BE2C (cell line): ENCODE measurements around the gene TMTC3.

Experiments used
- DNase-seq: peaks from one replicate; pipeline ENCODE4 v3.0.0-alpha.2; 2020
- H3K27me3 ChIP-seq: fragments of 250-450 bp; sonication (Bioruptor Pico); 2 replicates; pipeline ENCODE4 v1.5.1; 2020; ENCODE audit warnings: mild to moderate bottlenecking
- H3K36me3 ChIP-seq: fragments of 250-450 bp; sonication (Bioruptor Pico); 2 replicates; pipeline ENCODE4 v1.5.1; 2020; ENCODE audit warnings: mild to moderate bottlenecking
- H3K4me1 ChIP-seq: fragments of 250-450 bp; sonication (Bioruptor Pico); 2 replicates; pipeline ENCODE4 v1.5.1; 2020
- H3K4me3 ChIP-seq: 2 replicates; pipeline ENCODE4 v1.5.1; 2011; ENCODE audit warnings: low read depth, low read length
- H3K9me3 ChIP-seq: fragments of 250-450 bp; sonication (Bioruptor Pico); 2 replicates; pipeline ENCODE4 v1.5.1; 2020
- CTCF ChIP-seq: IDR thresholded peaks from 2 replicates; pipeline ENCODE4 v1.5.1; 2012; ENCODE audit warnings: mild to moderate bottlenecking, low read depth, low read length

Gene TMTC3

GRCh38 chr12:88142610-88142991 is 494 bp downstream of the TMTC3 start:
- DNase-seq = peak; percentile 18
- Histone ChIP-seq H3K9me3 (no peaks in the 10 kb centered on the region), H3K36me3 (no peaks in the 10 kb centered on the region), H3K4me3 (peak overlapping the region; percentile 98), H3K27me3 (no peaks in the 10 kb centered on the region), H3K4me1 (no peaks in the 10 kb centered on the region)
- TF ChIP-seq CTCF = no peak

GRCh38 chr12:88144037-88144436 is 1.9 kb downstream of the TMTC3 start:
- no peaks in the 10 kb centered on the region for H3K36me3 ChIP-seq
- H3K9me3 ChIP-seq = no peaks in the 10 kb centered on the region
- TF ChIP-seq CTCF = no peak
- H3K4me3 ChIP-seq = no peak overlapping the region
- H3K4me1 ChIP-seq = no peaks in the 10 kb centered on the region
- no peak for DNase-seq
- H3K27me3 ChIP-seq = no peaks in the 10 kb centered on the region

- Histone ChIP-seq H3K27me3 (no peaks in the 10 kb centered on the region), H3K4me3 (no peak overlapping the region), H3K9me3 (no peaks in the 10 kb centered on the region), H3K36me3 (no peaks in the 10 kb centered on the region), H3K4me1 (no peaks in the 10 kb centered on the region)
- no peak for TF ChIP-seq CTCF
- DNase-seq = no peak
Observed at GRCh38 chr12:88144546-88145468, 2.7 kb downstream of the TMTC3 start.

GRCh38 chr12:88145567-88146505 is 3.7 kb downstream of the TMTC3 start:
- no peaks in the 10 kb centered on the region for H3K27me3 ChIP-seq
- H3K4me1 ChIP-seq = no peaks in the 10 kb centered on the region
- H3K9me3 ChIP-seq = no peaks in the 10 kb centered on the region
- no peak for DNase-seq
- H3K4me3 ChIP-seq = no peak overlapping the region
- no peaks in the 10 kb centered on the region for H3K36me3 ChIP-seq
- TF ChIP-seq CTCF = no peak

- H3K9me3 ChIP-seq = no peaks in the 10 kb centered on the region
- H3K4me1 ChIP-seq = no peaks in the 10 kb centered on the region
- DNase-seq = no peak
- no peaks in the 10 kb centered on the region for H3K36me3 ChIP-seq
- H3K4me3 ChIP-seq = no peak overlapping the region
- no peaks in the 10 kb centered on the region for H3K27me3 ChIP-seq
- no peak for TF ChIP-seq CTCF
Observed at GRCh38 chr12:88150063-88150462, 8.0 kb downstream of the TMTC3 start.
